Measurements from ENCODE around the gene TIAM2. TPM values are rescaled to one million over a fixed set of nuclear protein-coding genes. Genes with fewer than 3 reads are reported as not detected.

The TIAM2 gene
- total RNA-seq, 1 experiment from 2014 or later, result 9.1 TPM

DNA sequence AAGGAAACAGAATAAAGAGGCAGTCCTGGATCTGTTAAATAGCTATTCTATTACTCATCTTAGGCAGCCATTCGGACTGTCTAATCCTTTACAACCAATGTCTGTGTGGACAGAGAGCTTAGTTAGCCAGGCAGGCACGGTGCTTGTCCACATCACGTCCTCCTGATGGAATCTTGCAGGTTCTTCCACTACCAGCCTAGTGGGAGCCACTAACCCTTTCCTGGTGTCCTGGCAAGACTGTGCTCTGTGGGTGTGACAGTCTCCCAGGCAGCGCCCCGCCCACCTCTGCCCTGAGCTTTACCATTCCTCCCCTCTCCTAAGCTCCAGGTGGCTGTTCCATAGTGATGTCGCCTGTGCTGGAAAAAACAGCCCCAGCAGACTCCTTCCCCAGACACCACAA, 190.4 kb downstream of the TIAM2 start:
- BruUV-seq (replicated peaks), result no TSS peak
- H3K27me3 ChIP-seq (replicated peaks; ENCODE audit: insufficient read depth, low read depth, low read length, poor library complexity), result no peaks in the 10 kb centered on the region
- H3K27ac ChIP-seq (ENCODE audit: low read depth, low read length, poor library complexity, severe bottlenecking), result no peak overlapping the region
- intact Hi-C loops (cut with micrococcal nuclease; ENCODE audit: unreplicated experiment), result loop anchor here (10.0 kb wide), 1 partner anchor 339 kb away; no protein-coding TSS in a partner anchor
- DNase-seq (ENCODE audit: low spot score), result no peak
- no peak for TF ChIP-seq EZH2 (IDR thresholded peaks at IDR 0.05; ENCODE audit: borderline replicate concordance, low read depth, low read length, poor library complexity, severe bottlenecking)
- no peaks in the 10 kb centered on the region for H3K36me3 ChIP-seq (ENCODE audit: insufficient read depth, low read length, poor library complexity, severe bottlenecking)
- H3K4me1 ChIP-seq (ENCODE audit: insufficient read depth, low read length, poor library complexity, severe bottlenecking), result peaks cover 44% of the 10 kb centered on the region
- no peaks in the 10 kb centered on the region for H3K9me3 ChIP-seq (ENCODE audit: low read depth, low read length, poor library complexity, severe bottlenecking)
- ChIA-PET CTCF (interaction anchor here (0.6 kb wide), 1 partner anchor 136 kb away, joined by 6 read pairs; no protein-coding TSS in a partner anchor), POLR2A (ENCODE audit: low non-redundant PET) (no interaction called here)
- H3K4me3 ChIP-seq (ENCODE audit: low read depth, low read length, poor library complexity, severe bottlenecking), result no peak overlapping the region

DNA sequence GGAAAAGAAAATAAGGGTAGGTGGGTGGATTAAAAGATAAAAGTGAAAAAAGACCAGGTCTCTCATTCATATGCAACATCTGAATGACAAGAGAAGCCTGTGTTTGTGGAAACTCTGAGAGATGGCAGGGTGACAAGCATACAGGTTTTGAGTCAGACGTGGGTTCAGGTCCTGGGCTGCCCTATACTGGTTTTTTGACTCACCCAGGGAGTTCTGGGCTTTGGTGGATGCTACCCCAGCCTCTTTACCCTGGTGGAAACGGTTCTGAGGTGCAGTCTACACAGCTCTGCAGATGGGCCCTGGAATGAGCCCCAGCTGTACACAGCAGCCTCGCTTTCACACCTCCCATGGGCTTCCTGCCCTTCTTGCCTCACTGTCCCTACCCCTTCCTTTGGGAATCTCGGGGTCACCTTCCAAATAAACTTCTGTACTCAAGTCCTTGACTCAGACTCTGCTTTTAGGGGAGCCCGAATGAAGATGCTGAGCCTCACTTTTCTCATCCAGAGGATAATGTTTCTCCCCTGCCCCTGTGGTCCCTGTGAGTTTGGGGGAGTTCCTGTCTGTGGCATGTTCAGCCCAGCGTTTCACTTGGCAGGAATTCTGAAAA, 191.0 kb downstream of the TIAM2 start:
- H3K27ac ChIP-seq (ENCODE audit: low read depth, low read length, poor library complexity, severe bottlenecking), result no peak overlapping the region
- H3K9me3 ChIP-seq (ENCODE audit: low read depth, low read length, poor library complexity, severe bottlenecking), result no peaks in the 10 kb centered on the region
- H3K27me3 ChIP-seq (replicated peaks; ENCODE audit: insufficient read depth, low read depth, low read length, poor library complexity), result no peaks in the 10 kb centered on the region
- peaks cover 44% of the 10 kb centered on the region for H3K4me1 ChIP-seq (ENCODE audit: insufficient read depth, low read length, poor library complexity, severe bottlenecking)
- CTCF ChIA-PET, result interaction anchor here (0.6 kb wide), 1 partner anchor 136 kb away, joined by 6 read pairs; no protein-coding TSS in a partner anchor
- intact Hi-C loops (cut with micrococcal nuclease; ENCODE audit: unreplicated experiment), result loop anchor here (10.0 kb wide), 1 partner anchor 339 kb away; no protein-coding TSS in a partner anchor
- no peak overlapping the region for H3K4me3 ChIP-seq (ENCODE audit: low read depth, low read length, poor library complexity, severe bottlenecking)
- TF ChIP-seq, protein P1, sequence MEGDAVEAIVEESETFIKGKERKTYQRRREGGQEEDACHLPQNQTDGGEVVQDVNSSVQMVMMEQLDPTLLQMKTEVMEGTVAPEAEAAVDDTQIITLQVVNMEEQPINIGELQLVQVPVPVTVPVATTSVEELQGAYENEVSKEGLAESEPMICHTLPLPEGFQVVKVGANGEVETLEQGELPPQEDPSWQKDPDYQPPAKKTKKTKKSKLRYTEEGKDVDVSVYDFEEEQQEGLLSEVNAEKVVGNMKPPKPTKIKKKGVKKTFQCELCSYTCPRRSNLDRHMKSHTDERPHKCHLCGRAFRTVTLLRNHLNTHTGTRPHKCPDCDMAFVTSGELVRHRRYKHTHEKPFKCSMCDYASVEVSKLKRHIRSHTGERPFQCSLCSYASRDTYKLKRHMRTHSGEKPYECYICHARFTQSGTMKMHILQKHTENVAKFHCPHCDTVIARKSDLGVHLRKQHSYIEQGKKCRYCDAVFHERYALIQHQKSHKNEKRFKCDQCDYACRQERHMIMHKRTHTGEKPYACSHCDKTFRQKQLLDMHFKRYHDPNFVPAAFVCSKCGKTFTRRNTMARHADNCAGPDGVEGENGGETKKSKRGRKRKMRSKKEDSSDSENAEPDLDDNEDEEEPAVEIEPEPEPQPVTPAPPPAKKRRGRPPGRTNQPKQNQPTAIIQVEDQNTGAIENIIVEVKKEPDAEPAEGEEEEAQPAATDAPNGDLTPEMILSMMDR (conservative IDR thresholded peaks at IDR 0.05; ENCODE audit: low read depth, low read length), result no peak
- no peak for TF ChIP-seq EZH2 (IDR thresholded peaks at IDR 0.05; ENCODE audit: borderline replicate concordance, low read depth, low read length, poor library complexity, severe bottlenecking)
- no TSS peak for BruUV-seq (replicated peaks)
- POLR2A ChIA-PET (ENCODE audit: low non-redundant PET), result no interaction called here
- H3K36me3 ChIP-seq (ENCODE audit: insufficient read depth, low read length, poor library complexity, severe bottlenecking), result no peaks in the 10 kb centered on the region
- DNase-seq (ENCODE audit: low spot score), result no peak

DNA sequence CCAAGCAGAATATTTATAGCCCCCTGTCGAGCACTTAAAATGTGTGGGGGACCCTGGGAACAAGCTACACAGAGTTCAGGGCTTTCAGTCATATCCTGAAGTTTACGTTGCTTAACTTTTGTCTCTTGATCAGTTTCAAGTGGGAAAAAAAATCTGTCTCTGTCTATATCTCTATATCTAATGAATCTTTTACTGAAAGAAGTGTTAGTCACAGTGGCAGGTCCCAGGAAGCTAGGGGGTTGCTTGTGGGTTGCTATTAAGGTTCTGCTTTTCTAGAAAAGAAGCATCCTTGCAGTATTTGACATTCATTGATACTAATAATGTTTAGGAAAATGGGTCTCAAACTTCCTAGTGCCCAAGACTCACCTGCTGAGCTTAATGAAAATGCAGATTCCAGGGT, 192.0 kb downstream of the TIAM2 start:
- no TSS peak for BruUV-seq (replicated peaks)
- Histone ChIP-seq H3K4me3 (ENCODE audit: low read depth, low read length, poor library complexity, severe bottlenecking) (no peak overlapping the region), H3K27ac (ENCODE audit: low read depth, low read length, poor library complexity, severe bottlenecking) (peak overlapping the region; percentile 26), H3K36me3 (ENCODE audit: insufficient read depth, low read length, poor library complexity, severe bottlenecking) (no peaks in the 10 kb centered on the region), H3K4me1 (ENCODE audit: insufficient read depth, low read length, poor library complexity, severe bottlenecking) (peaks cover 44% of the 10 kb centered on the region), H3K27me3 (replicated peaks; ENCODE audit: insufficient read depth, low read depth, low read length, poor library complexity) (no peaks in the 10 kb centered on the region), H3K9me3 (ENCODE audit: low read depth, low read length, poor library complexity, severe bottlenecking) (no peaks in the 10 kb centered on the region)
- POLR2A ChIA-PET (ENCODE audit: low non-redundant PET), result no interaction called here
- DNase-seq (ENCODE audit: low spot score), result no peak
- TF ChIP-seq, protein P1 (conservative IDR thresholded peaks at IDR 0.05; ENCODE audit: low read depth, low read length), result no peak
- no peak for TF ChIP-seq EZH2 (IDR thresholded peaks at IDR 0.05; ENCODE audit: borderline replicate concordance, low read depth, low read length, poor library complexity, severe bottlenecking)
- CTCF ChIA-PET, result no interaction called here
- intact Hi-C loops (cut with micrococcal nuclease; ENCODE audit: unreplicated experiment), result loop anchor here (10.0 kb wide), 1 partner anchor 338 kb away; no protein-coding TSS in a partner anchor

Data from A673 (cell line).